GM12878 (cell line): ENCODE measurements around the gene SOS1. TPM values are rescaled to one million over a fixed set of nuclear protein-coding genes. Genes with fewer than 3 reads are reported as not detected.

ENCODE experiments used
- ATAC-seq: fragments of 200-7000 bp; cut with Tn5 transposase; 3 replicates; pipeline ENCODE4 v1.9.1; 2020; ENCODE audit warnings: mild to moderate bottlenecking, moderate library complexity
- BruUV-seq: library from RNA; stranded (reverse); fragments of 400-500 nt; replicated peaks from 2 replicates; lab custom pipeline; 2021; lab: Mats Ljungman, UMichigan
- CTCF ChIA-PET: fragments of 300-600 bp; sonication (Branson Sonifier 250); formaldehyde crosslinking; extraction: SDS; loops from one replicate; lab custom pipeline; 2021; ENCODE audit warnings: inconsistent platforms; lab: Yijun Ruan, JAX
- POLR2A ChIA-PET: fragments of 350-600 bp; formaldehyde crosslinking; extraction: SDS; loops from one replicate; lab custom pipeline; 2021; ENCODE audit warnings: inconsistent platforms; lab: Charles Lee
- RAD21 ChIA-PET: fragments of 300-600 bp; sonication (Branson Sonifier 250); formaldehyde crosslinking; loops from one replicate; lab custom pipeline; 2023; ENCODE audit warnings: antibody characterized with exemption; ENCODE audit not compliant: unreplicated experiment; lab: Charles Lee
- SMC1A ChIA-PET: fragments of 300-600 bp; sonication (Branson Sonifier 250); formaldehyde crosslinking; loops from one replicate; lab custom pipeline; 2023; ENCODE audit not compliant: unreplicated experiment, uncharacterized antibody; lab: Charles Lee
- DNase-seq: peaks from one replicate; pipeline ENCODE4 v3.0.0-alpha.2; 2011; ENCODE audit warnings: low read depth, low spot score
- FAIRE-seq: peaks from 3 replicates; lab custom pipeline; 2011; peaks lifted over from hg19 to GRCh38; lab: Jason Lieb, UNC
- H2AFZ ChIP-seq: 2 replicates; pipeline ENCODE4 v1.6.0; 2011; ENCODE audit warnings: low read depth, low read length, control low read depth; ENCODE audit not compliant: control insufficient read depth
- H3K27ac ChIP-seq: 2 replicates; pipeline ENCODE4 v1.5.1; 2011; ENCODE audit warnings: control low read depth; ENCODE audit not compliant: control insufficient read depth, insufficient read depth
- H3K27me3 ChIP-seq, 2 experiments: replicated peaks in 1 of 2; 2 replicates each; pipeline versions ENCODE4 v1.6.0 to v1.6.1; 2011; ENCODE audit warnings: low read length in 1 of 2; ENCODE audit not compliant: control insufficient read depth in 2 of 2, insufficient read depth in 2 of 2
- H3K36me3 ChIP-seq, 2 experiments: 2 replicates each; pipeline ENCODE4 v1.5.1; 2011; ENCODE audit warnings: low read length in 1 of 2; ENCODE audit not compliant: control insufficient read depth in 2 of 2, insufficient read depth in 2 of 2
- H3K4me1 ChIP-seq: 2 replicates; pipeline ENCODE4 v1.6.1; 2011; ENCODE audit warnings: mild to moderate bottlenecking, low read length, moderate library complexity, mixed read lengths; ENCODE audit not compliant: control insufficient read depth, insufficient read depth
- H3K4me2 ChIP-seq: 2 replicates; pipeline ENCODE4 v1.6.0; 2011; ENCODE audit warnings: control low read depth; ENCODE audit not compliant: control insufficient read depth, insufficient read depth
- H3K4me3 ChIP-seq: fragments of 200-600 bp; sonication (generic); 2 replicates; pipeline ENCODE4 v1.5.1; 2016
- H3K79me2 ChIP-seq: 2 replicates; pipeline ENCODE4 v1.6.0; 2011; ENCODE audit warnings: low read length; ENCODE audit not compliant: control insufficient read depth, insufficient read depth
- H3K9ac ChIP-seq: 2 replicates; pipeline ENCODE4 v1.8.0; 2011; ENCODE audit warnings: low read length, control low read depth, mixed read lengths; ENCODE audit not compliant: control insufficient read depth, insufficient read depth
- H3K9me3 ChIP-seq: replicated peaks from 3 replicates; pipeline ENCODE4 v1.5.1; 2011; ENCODE audit warnings: mild to moderate bottlenecking, low read length; ENCODE audit not compliant: control insufficient read depth, insufficient read depth
- H4K20me1 ChIP-seq: 2 replicates; pipeline ENCODE4 v1.6.0; 2011; ENCODE audit not compliant: control insufficient read depth, insufficient read depth
- CBFB ChIP-seq: IDR thresholded peaks from 2 replicates; pipeline ENCODE4 v1.6.1; 2016; ENCODE audit warnings: antibody characterized with exemption, low read depth
- CHD2 ChIP-seq: IDR thresholded peaks from 2 replicates; pipeline ENCODE4 v1.6.1; 2011; ENCODE audit warnings: low read depth, low read length, improper control_type of control experiment, borderline replicate concordance
- EP300 ChIP-seq, 2 experiments: fragments of 150-350 bp in 1 of 2; IDR thresholded peaks; 2 replicates each; pipeline ENCODE4 v1.6.1; 2011 to 2012; ENCODE audit warnings: low read depth in 2 of 2, low read length in 2 of 2, borderline replicate concordance in 1 of 2, improper control_type of control experiment in 1 of 2, inconsistent platforms in 1 of 2; ENCODE audit not compliant: control insufficient read depth in 1 of 2
- FOXK2 ChIP-seq: fragments of 450-650 bp; IDR thresholded peaks from 2 replicates; pipeline ENCODE4 v1.6.1; 2017; ENCODE audit warnings: mild to moderate bottlenecking, moderate library complexity
- HDAC2 ChIP-seq: fragments of 200-600 bp; sonication (generic); IDR thresholded peaks from 2 replicates; pipeline ENCODE4 v1.6.1; 2017
- IRF3 ChIP-seq: fragments of 450-650 bp; IDR thresholded peaks from 2 replicates; pipeline ENCODE4 v1.6.1; 2014; ENCODE audit warnings: mild to moderate bottlenecking
- KDM1A ChIP-seq: fragments of 200-600 bp; sonication (generic); IDR thresholded peaks from 2 replicates; pipeline ENCODE4 v1.6.1; 2016; ENCODE audit warnings: borderline replicate concordance
- NFYA ChIP-seq: IDR thresholded peaks from 2 replicates; pipeline ENCODE4 v1.6.1; 2011; ENCODE audit warnings: low read depth, mild to moderate bottlenecking, low read length, improper control_type of control experiment, borderline replicate concordance
- RCOR1 ChIP-seq: conservative IDR thresholded peaks from 2 replicates; pipeline ENCODE4 v1.6.1; 2012; ENCODE audit warnings: low read depth, low read length, improper control_type of control experiment
- SUZ12 ChIP-seq: fragments of 200-600 bp; sonication (generic); IDR thresholded peaks from one replicate; pipeline ENCODE4 v1.6.1; 2018; ENCODE audit warnings: antibody characterized with exemption, mild to moderate bottlenecking; ENCODE audit not compliant: unreplicated experiment
- TCF3 ChIP-seq: IDR thresholded peaks from 2 replicates; pipeline ENCODE4 v1.6.1; 2012; ENCODE audit warnings: low read depth, mild to moderate bottlenecking, low read length, borderline replicate concordance; ENCODE audit not compliant: insufficient read depth
- ZNF207 ChIP-seq: fragments of 450-650 bp; IDR thresholded peaks from 2 replicates; pipeline ENCODE4 v1.6.1; 2014; ENCODE audit warnings: antibody characterized with exemption, mild to moderate bottlenecking, borderline replicate concordance
- ZNF384 ChIP-seq: IDR thresholded peaks from 2 replicates; pipeline ENCODE4 v1.6.1; 2012; ENCODE audit warnings: low read depth, mild to moderate bottlenecking, low read length, improper control_type of control experiment, borderline replicate concordance
- WGBS: methylation state at CpG from one replicate; pipeline ENCODE4 v1.1.6; 2016; ENCODE audit warnings: low lambda C conversion rate; ENCODE audit not compliant: insufficient replicate concordance, insufficient coverage; ENCODE audit errors: missing lambda C conversion rate; 5-methylcytosine and 5-hydroxymethylcytosine counted together
- in situ Hi-C: fragments of 300-500 bp; cut with MboI; formaldehyde crosslinking; loops from 9 replicates; pipeline ENCODE4 v1.14.3; 2018; ENCODE audit warnings: mixed read lengths
- intact Hi-C: fragments of 100-400 bp; cut with micrococcal nuclease; formaldehyde crosslinking; loops from one replicate; pipeline ENCODE4 v1.14.2; 2022; ENCODE audit not compliant: unreplicated experiment
- polyA plus RNA-seq, 11 experiments: library from polyadenylated mRNA; depleted of rRNA in 4 of 11; unstranded in 6 of 11; stranded (reverse) in 5 of 11; fragments of >200 nt; fragmentation: Nextera tagmentation in 4 of 11; fragmentation: Illumina TruSeq in 1 of 11; extraction: Ambion mirVana in 4 of 11; extraction: Trizol in 1 of 11; gene quantifications; 1 replicate in 1 of 11; 2 replicates in 10 of 11; pipeline versions ENCODE4 v1.2.1 to v1.2.3, GENCODE V29; 2011 to 2016; ENCODE audit warnings: inconsistent platforms in 2 of 11, missing spikeins in 2 of 11, low read depth in 1 of 11
- total RNA-seq, 4 experiments: library from RNA; depleted of rRNA in 3 of 4; stranded (reverse); fragments of >200 nt in 3 of 4; fragmentation: Illumina TruSeq in 1 of 4; extraction: Trizol in 1 of 4; gene quantifications; 2 replicates each; pipeline versions ENCODE4 v1.2.1 to v1.2.3, GENCODE V29; 2013 to 2021
- TF ChIP-seq, protein P1 (sequence below): IDR thresholded peaks from 2 replicates; pipeline ENCODE4 v1.6.1; 2012; ENCODE audit warnings: low read length, inconsistent platforms
- TF ChIP-seq, protein P2 (sequence below): fragments of 450-650 bp; formaldehyde crosslinking; IDR thresholded peaks from 2 replicates; pipeline ENCODE4 v1.5.0; 2022; ENCODE audit warnings: mild to moderate bottlenecking, missing genetic modification characterization
- TF ChIP-seq, protein P3 (sequence below): IDR thresholded peaks from 2 replicates; pipeline ENCODE4 v1.6.1; 2012; ENCODE audit warnings: low read depth, low read length, improper control_type of control experiment
- TF ChIP-seq, protein P4 (sequence below): fragments of 450-650 bp; IDR thresholded peaks from 2 replicates; pipeline ENCODE4 v1.6.1; 2017; ENCODE audit warnings: borderline replicate concordance

Gene SOS1
- total and polyA plus RNA-seq, 10 of the 15 experiments (the other 5 are each of a cell fraction or from before 2014, with no cell fraction given) = 2.1 to 24.1 (median 8.5) TPM

GRCh38 chr2:38975042-38975441, 145.8 kb downstream of the SOS1 start:
- Histone ChIP-seq H3K4me1 (no peaks in the 10 kb centered on the region), H3K9ac (no peak overlapping the region), H3K4me2 (no peak overlapping the region), H2AFZ (no peak overlapping the region), H3K36me3 (no peaks in the 10 kb centered on the region), H3K9me3 (no peaks in the 10 kb centered on the region), H3K27me3 (no peaks in the 10 kb centered on the region), H4K20me1 (no peaks in the 10 kb centered on the region), H3K4me3 (no peak overlapping the region), H3K79me2 (no peaks in the 10 kb centered on the region), H3K27ac (no peak overlapping the region)
- DNase-seq (no peak), FAIRE-seq (no peak), ATAC-seq (no peak)
- intact Hi-C loops = no loop called here
- POLR2A ChIA-PET = no interaction called here
- SMC1A ChIA-PET = no interaction called here
- in situ Hi-C loops = no loop called here
- BruUV-seq = no TSS peak
- 85% methylated on average over 6 of the region's 6 CpGs for WGBS
- CTCF ChIA-PET = interaction anchor here (0.6 to 3.8 kb wide), 2 partner anchors 28 to 136 kb away, joined by 3 to 13 read pairs; no protein-coding TSS in a partner anchor
- RAD21 ChIA-PET = no interaction called here
- TF ChIP-seq HDAC2 (no peak), KDM1A (no peak), ZNF384 (no peak), RCOR1 (no peak), NFYA (no peak), IRF3 (no peak), ZNF207 (no peak), EP300 (IDR thresholded peaks at IDR 0.05; ENCODE audit: borderline replicate concordance in 1 of 2, control insufficient read depth in 1 of 2, low read depth in 2 of 2, low read length in 2 of 2) (no peak), TCF3 (no peak), CBFB (no peak), FOXK2 (no peak), CHD2 (no peak), SUZ12 (no peak)
- TF ChIP-seq, protein P1, sequence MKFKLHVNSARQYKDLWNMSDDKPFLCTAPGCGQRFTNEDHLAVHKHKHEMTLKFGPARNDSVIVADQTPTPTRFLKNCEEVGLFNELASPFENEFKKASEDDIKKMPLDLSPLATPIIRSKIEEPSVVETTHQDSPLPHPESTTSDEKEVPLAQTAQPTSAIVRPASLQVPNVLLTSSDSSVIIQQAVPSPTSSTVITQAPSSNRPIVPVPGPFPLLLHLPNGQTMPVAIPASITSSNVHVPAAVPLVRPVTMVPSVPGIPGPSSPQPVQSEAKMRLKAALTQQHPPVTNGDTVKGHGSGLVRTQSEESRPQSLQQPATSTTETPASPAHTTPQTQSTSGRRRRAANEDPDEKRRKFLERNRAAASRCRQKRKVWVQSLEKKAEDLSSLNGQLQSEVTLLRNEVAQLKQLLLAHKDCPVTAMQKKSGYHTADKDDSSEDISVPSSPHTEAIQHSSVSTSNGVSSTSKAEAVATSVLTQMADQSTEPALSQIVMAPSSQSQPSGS = no peak
- TF ChIP-seq, protein P2, sequence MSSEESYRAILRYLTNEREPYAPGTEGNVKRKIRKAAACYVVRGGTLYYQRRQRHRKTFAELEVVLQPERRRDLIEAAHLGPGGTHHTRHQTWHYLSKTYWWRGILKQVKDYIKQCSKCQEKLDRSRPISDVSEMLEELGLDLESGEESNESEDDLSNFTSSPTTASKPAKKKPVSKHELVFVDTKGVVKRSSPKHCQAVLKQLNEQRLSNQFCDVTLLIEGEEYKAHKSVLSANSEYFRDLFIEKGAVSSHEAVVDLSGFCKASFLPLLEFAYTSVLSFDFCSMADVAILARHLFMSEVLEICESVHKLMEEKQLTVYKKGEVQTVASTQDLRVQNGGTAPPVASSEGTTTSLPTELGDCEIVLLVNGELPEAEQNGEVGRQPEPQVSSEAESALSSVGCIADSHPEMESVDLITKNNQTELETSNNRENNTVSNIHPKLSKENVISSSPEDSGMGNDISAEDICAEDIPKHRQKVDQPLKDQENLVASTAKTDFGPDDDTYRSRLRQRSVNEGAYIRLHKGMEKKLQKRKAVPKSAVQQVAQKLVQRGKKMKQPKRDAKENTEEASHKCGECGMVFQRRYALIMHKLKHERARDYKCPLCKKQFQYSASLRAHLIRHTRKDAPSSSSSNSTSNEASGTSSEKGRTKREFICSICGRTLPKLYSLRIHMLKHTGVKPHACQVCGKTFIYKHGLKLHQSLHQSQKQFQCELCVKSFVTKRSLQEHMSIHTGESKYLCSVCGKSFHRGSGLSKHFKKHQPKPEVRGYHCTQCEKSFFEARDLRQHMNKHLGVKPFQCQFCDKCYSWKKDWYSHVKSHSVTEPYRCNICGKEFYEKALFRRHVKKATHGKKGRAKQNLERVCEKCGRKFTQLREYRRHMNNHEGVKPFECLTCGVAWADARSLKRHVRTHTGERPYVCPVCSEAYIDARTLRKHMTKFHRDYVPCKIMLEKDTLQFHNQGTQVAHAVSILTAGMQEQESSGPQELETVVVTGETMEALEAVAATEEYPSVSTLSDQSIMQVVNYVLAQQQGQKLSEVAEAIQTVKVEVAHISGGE (CRISPR knock-in tag) = no peak
- TF ChIP-seq, protein P3, sequence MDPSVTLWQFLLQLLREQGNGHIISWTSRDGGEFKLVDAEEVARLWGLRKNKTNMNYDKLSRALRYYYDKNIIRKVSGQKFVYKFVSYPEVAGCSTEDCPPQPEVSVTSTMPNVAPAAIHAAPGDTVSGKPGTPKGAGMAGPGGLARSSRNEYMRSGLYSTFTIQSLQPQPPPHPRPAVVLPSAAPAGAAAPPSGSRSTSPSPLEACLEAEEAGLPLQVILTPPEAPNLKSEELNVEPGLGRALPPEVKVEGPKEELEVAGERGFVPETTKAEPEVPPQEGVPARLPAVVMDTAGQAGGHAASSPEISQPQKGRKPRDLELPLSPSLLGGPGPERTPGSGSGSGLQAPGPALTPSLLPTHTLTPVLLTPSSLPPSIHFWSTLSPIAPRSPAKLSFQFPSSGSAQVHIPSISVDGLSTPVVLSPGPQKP = no peak
- TF ChIP-seq, protein P4, sequence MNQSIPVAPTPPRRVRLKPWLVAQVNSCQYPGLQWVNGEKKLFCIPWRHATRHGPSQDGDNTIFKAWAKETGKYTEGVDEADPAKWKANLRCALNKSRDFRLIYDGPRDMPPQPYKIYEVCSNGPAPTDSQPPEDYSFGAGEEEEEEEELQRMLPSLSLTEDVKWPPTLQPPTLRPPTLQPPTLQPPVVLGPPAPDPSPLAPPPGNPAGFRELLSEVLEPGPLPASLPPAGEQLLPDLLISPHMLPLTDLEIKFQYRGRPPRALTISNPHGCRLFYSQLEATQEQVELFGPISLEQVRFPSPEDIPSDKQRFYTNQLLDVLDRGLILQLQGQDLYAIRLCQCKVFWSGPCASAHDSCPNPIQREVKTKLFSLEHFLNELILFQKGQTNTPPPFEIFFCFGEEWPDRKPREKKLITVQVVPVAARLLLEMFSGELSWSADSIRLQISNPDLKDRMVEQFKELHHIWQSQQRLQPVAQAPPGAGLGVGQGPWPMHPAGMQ = no peak
